Measurements from ENCODE around the gene SIK3.

The SIK3 gene

GRCh38 chr11:116870054-116870453 lies 228.2 kb downstream of the SIK3 start:
- no peak overlapping the region for H3K27ac ChIP-seq (ENCODE audit: low read depth, low read length)
- H3K9ac ChIP-seq (ENCODE audit: low read length) = no peak overlapping the region
- no peaks in the 10 kb centered on the region for H3K27me3 ChIP-seq (ENCODE audit: insufficient read depth, low read length, poor library complexity)
- H4K8ac ChIP-seq (ENCODE audit: low read depth, low read length) = no peak overlapping the region
- peaks cover 3% of the 10 kb centered on the region for H3K36me3 ChIP-seq (ENCODE audit: control insufficient read depth, insufficient read depth, low read length)
- H3K23ac ChIP-seq (ENCODE audit: low read length) = no peak overlapping the region
- no peak overlapping the region for H2BK5ac ChIP-seq (ENCODE audit: low read length)
- H2AK5ac ChIP-seq (ENCODE audit: low read length) = no peak overlapping the region
- H3K4me1 ChIP-seq (ENCODE audit: control insufficient read depth, low read depth, low read length) = no peaks in the 10 kb centered on the region
- no peak overlapping the region for H2BK15ac ChIP-seq (replicated peaks; ENCODE audit: low read depth)
- H3K79me1 ChIP-seq (ENCODE audit: low read length) = no peaks in the 10 kb centered on the region
- H3K56ac ChIP-seq (ENCODE audit: low read length) = no peak overlapping the region
- no peak overlapping the region for H3K4me2 ChIP-seq (ENCODE audit: low read length)
- no peaks in the 10 kb centered on the region for H3K79me2 ChIP-seq (ENCODE audit: control insufficient read depth, insufficient read depth, low read length)
- H3K4ac ChIP-seq (ENCODE audit: low read depth, low read length) = no peak overlapping the region
- no peak overlapping the region for H2BK120ac ChIP-seq (ENCODE audit: low read depth, low read length)
- no CpG with 5 or more reads among the region's 3 CpGs for WGBS (ENCODE audit: extremely low coverage, insufficient coverage, low lambda C conversion rate)
- DNase-seq = no peak
- no peak overlapping the region for H4K5ac ChIP-seq (ENCODE audit: low read length)
- H3K18ac ChIP-seq (ENCODE audit: low read length) = no peak overlapping the region
- H3K4me3 ChIP-seq (ENCODE audit: low read length) = no peak overlapping the region

GRCh38 chr11:116869610-116870009 lies 228.6 kb downstream of the SIK3 start:
- Histone ChIP-seq H2BK15ac (replicated peaks; ENCODE audit: low read depth) (no peak overlapping the region), H3K79me1 (ENCODE audit: low read length) (no peaks in the 10 kb centered on the region), H4K8ac (ENCODE audit: low read depth, low read length) (no peak overlapping the region), H3K4me2 (ENCODE audit: low read length) (no peak overlapping the region), H3K4me1 (ENCODE audit: control insufficient read depth, low read depth, low read length) (no peaks in the 10 kb centered on the region), H3K79me2 (ENCODE audit: control insufficient read depth, insufficient read depth, low read length) (no peaks in the 10 kb centered on the region), H3K4me3 (ENCODE audit: low read length) (no peak overlapping the region), H2AK5ac (ENCODE audit: low read length) (no peak overlapping the region), H3K23ac (ENCODE audit: low read length) (no peak overlapping the region), H3K56ac (ENCODE audit: low read length) (no peak overlapping the region), H3K18ac (ENCODE audit: low read length) (no peak overlapping the region), H3K27ac (ENCODE audit: low read depth, low read length) (no peak overlapping the region), H3K36me3 (ENCODE audit: control insufficient read depth, insufficient read depth, low read length) (peaks cover 3% of the 10 kb centered on the region), H2BK120ac (ENCODE audit: low read depth, low read length) (no peak overlapping the region), H3K9ac (ENCODE audit: low read length) (no peak overlapping the region), H2BK5ac (ENCODE audit: low read length) (no peak overlapping the region), H4K5ac (ENCODE audit: low read length) (no peak overlapping the region), H3K4ac (ENCODE audit: low read depth, low read length) (no peak overlapping the region), H3K27me3 (ENCODE audit: insufficient read depth, low read length, poor library complexity) (no peaks in the 10 kb centered on the region)
- no peak for DNase-seq
- no CpG with 5 or more reads among the region's 4 CpGs for WGBS (ENCODE audit: extremely low coverage, insufficient coverage, low lambda C conversion rate)

- Histone ChIP-seq H3K4me1 (ENCODE audit: control insufficient read depth, low read depth, low read length) (no peaks in the 10 kb centered on the region), H3K4me2 (ENCODE audit: low read length) (no peak overlapping the region)
Measured at GRCh38 chr11:116868066-116868465, 230.2 kb downstream of the SIK3 start.

GRCh38 chr11:116867619-116868018 lies 230.6 kb downstream of the SIK3 start:
- Histone ChIP-seq H3K4me3 (ENCODE audit: low read length) (no peak overlapping the region), H3K4me1 (ENCODE audit: control insufficient read depth, low read depth, low read length) (no peaks in the 10 kb centered on the region), H2BK5ac (ENCODE audit: low read length) (no peak overlapping the region), H3K4me2 (ENCODE audit: low read length) (no peak overlapping the region), H3K23ac (ENCODE audit: low read length) (no peak overlapping the region), H3K18ac (ENCODE audit: low read length) (no peak overlapping the region), H3K79me1 (ENCODE audit: low read length) (no peaks in the 10 kb centered on the region), H3K4ac (ENCODE audit: low read depth, low read length) (no peak overlapping the region), H2BK120ac (ENCODE audit: low read depth, low read length) (no peak overlapping the region), H3K56ac (ENCODE audit: low read length) (no peak overlapping the region), H2BK15ac (replicated peaks; ENCODE audit: low read depth) (no peak overlapping the region), H3K79me2 (ENCODE audit: control insufficient read depth, insufficient read depth, low read length) (no peaks in the 10 kb centered on the region), H3K9ac (ENCODE audit: low read length) (no peak overlapping the region), H3K36me3 (ENCODE audit: control insufficient read depth, insufficient read depth, low read length) (peaks cover 3% of the 10 kb centered on the region), H4K5ac (ENCODE audit: low read length) (no peak overlapping the region), H3K27ac (ENCODE audit: low read depth, low read length) (no peak overlapping the region), H2AK5ac (ENCODE audit: low read length) (no peak overlapping the region), H3K27me3 (ENCODE audit: insufficient read depth, low read length, poor library complexity) (no peaks in the 10 kb centered on the region), H4K8ac (ENCODE audit: low read depth, low read length) (no peak overlapping the region)
- no peak for DNase-seq
- no CpG with 5 or more reads among the region's 11 CpGs for WGBS (ENCODE audit: extremely low coverage, insufficient coverage, low lambda C conversion rate)

More at GRCh38 chr11:116868066-116868465, 230.2 kb downstream of the SIK3 start:
- H3K27ac ChIP-seq (ENCODE audit: low read depth, low read length) = no peak overlapping the region
- DNase-seq = no peak
- no peak overlapping the region for H2BK120ac ChIP-seq (ENCODE audit: low read depth, low read length)
- H2BK5ac ChIP-seq (ENCODE audit: low read length) = no peak overlapping the region
- no peak overlapping the region for H2BK15ac ChIP-seq (replicated peaks; ENCODE audit: low read depth)
- no peak overlapping the region for H3K9ac ChIP-seq (ENCODE audit: low read length)
- H3K4me3 ChIP-seq (ENCODE audit: low read length) = no peak overlapping the region
- H3K27me3 ChIP-seq (ENCODE audit: insufficient read depth, low read length, poor library complexity) = no peaks in the 10 kb centered on the region
- H3K36me3 ChIP-seq (ENCODE audit: control insufficient read depth, insufficient read depth, low read length) = peaks cover 3% of the 10 kb centered on the region
- H3K23ac ChIP-seq (ENCODE audit: low read length) = no peak overlapping the region
- H4K5ac ChIP-seq (ENCODE audit: low read length) = no peak overlapping the region
- H3K18ac ChIP-seq (ENCODE audit: low read length) = no peak overlapping the region
- H4K8ac ChIP-seq (ENCODE audit: low read depth, low read length) = no peak overlapping the region
- no CpG with 5 or more reads among the region's 3 CpGs for WGBS (ENCODE audit: extremely low coverage, insufficient coverage, low lambda C conversion rate)
- H2AK5ac ChIP-seq (ENCODE audit: low read length) = no peak overlapping the region
- H3K79me2 ChIP-seq (ENCODE audit: control insufficient read depth, insufficient read depth, low read length) = no peaks in the 10 kb centered on the region
- H3K79me1 ChIP-seq (ENCODE audit: low read length) = no peaks in the 10 kb centered on the region
- no peak overlapping the region for H3K4ac ChIP-seq (ENCODE audit: low read depth, low read length)
- H3K56ac ChIP-seq (ENCODE audit: low read length) = no peak overlapping the region

- Histone ChIP-seq H3K27ac (ENCODE audit: low read depth, low read length) (no peak overlapping the region), H3K4ac (ENCODE audit: low read depth, low read length) (no peak overlapping the region), H3K79me1 (ENCODE audit: low read length) (no peaks in the 10 kb centered on the region), H3K4me1 (ENCODE audit: control insufficient read depth, low read depth, low read length) (no peaks in the 10 kb centered on the region), H4K5ac (ENCODE audit: low read length) (no peak overlapping the region), H3K23ac (ENCODE audit: low read length) (no peak overlapping the region), H3K79me2 (ENCODE audit: control insufficient read depth, insufficient read depth, low read length) (no peaks in the 10 kb centered on the region), H2BK120ac (ENCODE audit: low read depth, low read length) (no peak overlapping the region), H2BK15ac (replicated peaks; ENCODE audit: low read depth) (no peak overlapping the region), H2AK5ac (ENCODE audit: low read length) (no peak overlapping the region), H2BK5ac (ENCODE audit: low read length) (no peak overlapping the region), H3K4me2 (ENCODE audit: low read length) (no peak overlapping the region), H3K36me3 (ENCODE audit: control insufficient read depth, insufficient read depth, low read length) (peaks cover 6% of the 10 kb centered on the region), H3K18ac (ENCODE audit: low read length) (no peak overlapping the region), H3K4me3 (ENCODE audit: low read length) (no peak overlapping the region), H3K9ac (ENCODE audit: low read length) (no peak overlapping the region), H4K8ac (ENCODE audit: low read depth, low read length) (no peak overlapping the region), H3K56ac (ENCODE audit: low read length) (no peak overlapping the region), H3K27me3 (ENCODE audit: insufficient read depth, low read length, poor library complexity) (no peaks in the 10 kb centered on the region)
- no CpG with 5 or more reads among the region's 6 CpGs for whole genome bisulfite sequencing (ENCODE audit: extremely low coverage, insufficient coverage, low lambda C conversion rate)
- no peak for DNase-seq
Measured at GRCh38 chr11:116866804-116867455, 231.3 kb downstream of the SIK3 start.

GRCh38 chr11:116865696-116866095 lies 232.5 kb downstream of the SIK3 start:
- Histone ChIP-seq H3K4me3 (ENCODE audit: low read length) (no peak overlapping the region), H3K23ac (ENCODE audit: low read length) (no peak overlapping the region), H3K36me3 (ENCODE audit: control insufficient read depth, insufficient read depth, low read length) (peaks cover 6% of the 10 kb centered on the region), H3K79me2 (ENCODE audit: control insufficient read depth, insufficient read depth, low read length) (no peaks in the 10 kb centered on the region), H3K27me3 (ENCODE audit: insufficient read depth, low read length, poor library complexity) (no peaks in the 10 kb centered on the region), H3K9ac (ENCODE audit: low read length) (no peak overlapping the region), H2AK5ac (ENCODE audit: low read length) (no peak overlapping the region), H3K79me1 (ENCODE audit: low read length) (no peaks in the 10 kb centered on the region), H4K5ac (ENCODE audit: low read length) (no peak overlapping the region), H3K4me1 (ENCODE audit: control insufficient read depth, low read depth, low read length) (no peaks in the 10 kb centered on the region), H2BK5ac (ENCODE audit: low read length) (no peak overlapping the region), H3K27ac (ENCODE audit: low read depth, low read length) (no peak overlapping the region), H3K4ac (ENCODE audit: low read depth, low read length) (no peak overlapping the region), H4K8ac (ENCODE audit: low read depth, low read length) (no peak overlapping the region), H2BK120ac (ENCODE audit: low read depth, low read length) (no peak overlapping the region), H3K56ac (ENCODE audit: low read length) (no peak overlapping the region), H3K4me2 (ENCODE audit: low read length) (no peak overlapping the region), H2BK15ac (replicated peaks; ENCODE audit: low read depth) (no peak overlapping the region), H3K18ac (ENCODE audit: low read length) (no peak overlapping the region)
- WGBS (ENCODE audit: extremely low coverage, insufficient coverage, low lambda C conversion rate) = no CpG with 5 or more reads among the region's 1 CpG
- no peak for DNase-seq

Measured in mesendoderm (in vitro differentiated cells).